Ishikawa (cell line): ENCODE results near the gene LATS1.

Source experiments
- CEBPB ChIP-seq: IDR thresholded peaks from 2 replicates; pipeline ENCODE4 v1.6.1; 2012
- CREB1 ChIP-seq: IDR thresholded peaks from 2 replicates; pipeline ENCODE4 v1.6.1; 2012; ENCODE audit warnings: low read depth
- EGR1 ChIP-seq: IDR thresholded peaks from 2 replicates; pipeline ENCODE4 v1.6.1; 2012
- EP300 ChIP-seq: IDR thresholded peaks from 2 replicates; pipeline ENCODE4 v1.6.1; 2012; ENCODE audit warnings: borderline replicate concordance
- FOXM1 ChIP-seq: IDR thresholded peaks from 2 replicates; pipeline ENCODE4 v1.6.1; 2012; ENCODE audit warnings: low read depth, borderline replicate concordance
- MAX ChIP-seq: IDR thresholded peaks from 2 replicates; pipeline ENCODE4 v1.6.1; 2012
- RAD21 ChIP-seq: IDR thresholded peaks from 2 replicates; pipeline ENCODE4 v1.6.1; 2012; ENCODE audit warnings: low read depth
- REST ChIP-seq: IDR thresholded peaks from 2 replicates; pipeline ENCODE4 v1.6.1; 2012; ENCODE audit warnings: low read depth, mild to moderate bottlenecking
- TAF1 ChIP-seq: IDR thresholded peaks from 2 replicates; pipeline ENCODE4 v1.6.1; 2012; ENCODE audit warnings: low read depth, mild to moderate bottlenecking
- TCF12 ChIP-seq: IDR thresholded peaks from 2 replicates; pipeline ENCODE4 v1.6.1; 2012; ENCODE audit warnings: low read depth
- TEAD4 ChIP-seq: IDR thresholded peaks from 2 replicates; pipeline ENCODE4 v1.6.1; 2012
- USF1 ChIP-seq: IDR thresholded peaks from 2 replicates; pipeline ENCODE4 v1.6.1; 2012
- YY1 ChIP-seq: IDR thresholded peaks from 2 replicates; pipeline ENCODE4 v1.6.1; 2012; ENCODE audit warnings: low read depth
- ZBTB7A ChIP-seq: IDR thresholded peaks from 2 replicates; pipeline ENCODE4 v1.6.1; 2012; ENCODE audit warnings: low read depth

LATS1 gene

GRCh38 chr6:149756261-149756636 lies 38.3 kb upstream of the LATS1 start:
- TF ChIP-seq CREB1 (no peak), CEBPB (no peak), RAD21 (no peak), ZBTB7A (no peak), MAX (no peak), TAF1 (no peak), FOXM1 (no peak), REST (no peak), TEAD4 (no peak), EGR1 (no peak)

- no peak for TF ChIP-seq MAX
- TF ChIP-seq REST = no peak
- TF ChIP-seq ZBTB7A = no peak
- no peak for TF ChIP-seq CEBPB
- no peak for TF ChIP-seq TCF12
- TF ChIP-seq FOXM1 = no peak
- no peak for TF ChIP-seq RAD21
- TF ChIP-seq YY1 = no peak
Measured at GRCh38 chr6:149755300-149756260, 37.7 kb upstream of the LATS1 start.

DNA sequence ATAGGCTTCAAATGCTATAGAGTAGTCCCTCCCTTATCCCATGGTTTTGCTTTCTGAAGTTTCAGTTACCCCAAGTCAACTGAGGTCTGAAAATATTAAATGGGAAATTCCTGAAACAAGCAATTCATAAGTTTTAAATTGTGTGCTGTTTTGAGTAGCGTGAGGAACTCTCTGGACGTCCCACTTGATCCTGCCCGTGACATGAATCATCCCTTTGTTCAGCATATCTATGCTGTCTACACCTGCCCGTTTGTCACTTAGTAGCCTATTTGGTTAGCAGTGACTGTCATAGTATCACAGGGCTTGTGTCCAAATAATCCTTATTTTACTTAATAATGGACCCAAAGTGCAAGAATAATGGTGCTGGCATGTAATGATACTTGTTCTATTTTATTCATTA lies 36.6 kb upstream of the LATS1 start:
- TF ChIP-seq EGR1 (no peak), ZBTB7A (no peak), EP300 (no peak), MAX (no peak), TEAD4 (no peak), TCF12 (no peak), YY1 (no peak)

- no peak for TF ChIP-seq TCF12
- no peak for TF ChIP-seq CREB1
- no peak for TF ChIP-seq FOXM1
- no peak for TF ChIP-seq USF1
- TF ChIP-seq EP300 = no peak
- no peak for TF ChIP-seq ZBTB7A
- no peak for TF ChIP-seq CEBPB
- TF ChIP-seq EGR1 = no peak
- no peak for TF ChIP-seq REST
- no peak for TF ChIP-seq MAX
- TF ChIP-seq YY1 = no peak
- no peak for TF ChIP-seq TEAD4
Measured at GRCh38 chr6:149752600-149753373, 34.9 kb upstream of the LATS1 start.
